Stimulated activated CD8-positive, alpha-beta memory T cell treated with anti-CD3 and anti-CD28 coated beads, Interleukin-2, amount 100 ng/mL, for 48 hours (primary cell): Measurements from ENCODE around the gene BRD3.
"Not testable (repeated sequence)": the region's sequence is repeated elsewhere in the genome, so short reads cannot be mapped to it uniquely, and the experiment has no call there.

Experiments used
- DNase-seq, 2 donors: peaks; one replicate each; pipeline ENCODE4 v3.0.0-alpha.2; 2020; ENCODE audit warnings: low read depth in 2 of 2

The BRD3 gene

GRCh38 chr9:133993635-133994253 lies 74.1 kb downstream of the BRD3 start:
- no peak for DNase-seq

- peak; percentile 67 to 70 for DNase-seq
These were observed 74.8 kb downstream of the BRD3 start for GRCh38 chr9:133992780-133993634.

DNA sequence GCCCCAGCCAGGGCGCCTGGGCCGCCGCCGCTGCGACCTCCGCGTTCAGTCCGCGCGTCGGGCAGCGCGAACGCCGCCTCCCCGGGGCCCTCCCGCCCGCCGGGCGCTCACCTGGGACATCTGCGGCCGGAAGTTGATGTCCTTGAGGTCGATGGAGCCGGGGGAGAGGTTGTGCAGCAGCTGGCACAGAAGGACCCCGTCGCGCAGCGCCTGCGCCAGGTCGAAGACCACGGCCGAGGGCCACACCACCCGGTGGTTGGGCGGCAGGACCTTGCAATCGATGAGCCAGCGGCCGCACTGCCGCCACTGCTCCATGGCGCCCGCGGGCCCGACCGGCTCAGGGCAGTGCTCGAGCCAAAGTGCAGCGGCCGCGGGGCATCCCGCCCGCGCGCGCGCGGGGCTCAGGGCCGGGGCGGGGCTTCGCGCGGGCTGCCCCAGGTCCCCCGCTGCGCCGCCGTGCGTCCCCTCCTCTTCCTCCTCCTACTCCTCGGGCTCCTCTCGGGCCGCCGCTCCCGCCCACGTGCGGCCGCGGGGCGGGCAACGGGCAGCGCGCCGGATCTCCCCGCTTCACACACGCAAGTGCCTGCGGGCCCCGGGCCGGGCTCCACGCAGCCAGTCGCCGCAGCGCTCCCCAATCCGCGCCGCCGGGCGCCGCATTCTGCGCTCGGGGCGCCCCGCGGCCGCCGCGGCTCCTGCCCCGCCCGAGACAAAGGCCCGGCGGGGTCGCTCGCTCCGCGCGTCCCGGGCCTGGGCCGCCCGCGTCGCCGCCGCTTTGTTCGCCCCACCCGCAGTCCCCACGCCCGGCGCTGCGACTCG lies 75.7 kb downstream of the BRD3 start, which contains the start of gene VAV2:
Gene VAV2, minus strand, starts transcription at position 361 of the 816 bp plus-strand sequence. Its CDS starts 46 bp downstream, at position 315.
- DNase-seq, result peak; percentile 26 to 32

GRCh38 chr9:133991214-133991921 lies 76.5 kb downstream of the BRD3 start:
- DNase-seq, result no peak

- no peak for DNase-seq
These were observed 77.2 kb downstream of the BRD3 start for GRCh38 chr9:133990366-133991213.

DNA sequence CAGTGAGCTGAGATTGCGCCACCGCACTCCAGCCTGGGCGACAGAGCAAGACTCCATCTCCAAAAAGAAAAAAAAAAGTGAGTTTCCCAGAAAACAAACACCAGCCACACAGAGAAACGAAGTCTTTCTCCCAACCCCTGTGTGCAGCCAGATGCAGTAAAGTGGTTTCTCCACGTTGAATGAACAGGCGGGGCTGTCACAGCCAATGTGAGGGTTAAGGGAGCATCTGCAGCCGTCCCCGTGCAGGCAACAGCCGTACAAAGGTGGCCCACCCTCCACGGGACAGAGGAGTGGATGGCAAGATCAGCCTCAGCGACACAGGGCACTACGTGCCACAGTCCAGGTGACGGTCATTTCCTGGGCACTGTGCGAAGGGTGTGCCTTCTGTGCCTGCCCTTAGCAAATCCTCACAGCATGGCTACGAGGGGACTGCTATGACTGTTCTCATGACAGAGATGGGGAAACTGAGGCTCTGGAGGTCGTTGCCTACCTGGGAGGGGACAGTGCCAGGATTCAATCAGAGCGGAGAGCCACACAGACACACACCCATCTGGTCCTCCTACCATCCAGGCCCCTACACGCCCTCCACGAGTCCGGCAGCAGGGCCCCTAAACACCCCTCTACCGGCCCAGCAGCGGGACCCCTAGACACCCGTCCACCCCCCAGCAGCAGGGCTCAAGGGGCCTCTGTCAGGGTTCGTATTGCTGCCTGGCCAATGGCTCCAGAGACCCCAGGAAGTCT lies 78.0 kb downstream of the BRD3 start:
- DNase-seq, result no peak

DNA sequence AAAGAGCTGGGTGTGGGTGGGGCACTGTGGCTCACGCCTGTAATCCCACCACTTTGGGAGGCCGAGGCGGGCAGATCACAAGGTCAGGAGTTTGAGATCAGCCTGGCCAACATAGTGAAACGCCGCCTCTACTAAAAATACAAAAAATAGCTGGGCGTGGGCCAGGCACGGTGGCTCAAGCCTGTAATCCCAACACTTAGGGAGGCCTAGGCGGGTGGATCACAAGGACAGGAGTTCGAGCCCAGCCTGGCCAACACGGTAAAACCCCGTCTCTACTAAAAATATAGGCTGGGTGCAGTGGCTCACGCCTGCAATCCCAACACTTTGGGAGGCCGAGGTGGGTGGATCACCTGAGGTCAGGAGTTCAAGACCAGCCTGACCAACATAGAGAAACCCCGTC lies 79.1 kb downstream of the BRD3 start:
- not testable (repeated sequence) for DNase-seq

- DNase-seq, result no peak
These were observed 79.7 kb downstream of the BRD3 start for GRCh38 chr9:133987946-133988665.

DNA sequence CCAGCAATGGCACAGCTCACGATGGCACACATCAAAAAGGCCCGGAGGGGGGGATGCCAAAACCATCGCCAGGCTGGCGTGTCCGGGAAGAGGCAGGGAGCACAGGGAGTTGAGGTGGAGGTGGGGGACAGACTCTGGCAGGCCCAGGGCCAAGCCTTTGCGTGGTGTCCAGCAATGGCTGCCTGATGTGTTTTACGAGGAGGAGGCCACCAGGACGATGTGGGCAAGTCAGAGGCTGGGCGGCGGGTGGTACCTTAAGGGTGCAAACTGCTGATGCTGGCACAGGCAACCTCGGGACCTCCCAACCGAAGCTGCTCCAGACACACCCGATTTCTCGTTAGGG lies 80.4 kb downstream of the BRD3 start:
- no peak for DNase-seq

- DNase-seq, result no peak
These were observed 80.9 kb downstream of the BRD3 start for GRCh38 chr9:133986774-133987445.

GRCh38 chr9:133986061-133986460 lies 81.8 kb downstream of the BRD3 start:
- DNase-seq, result no peak

DNA sequence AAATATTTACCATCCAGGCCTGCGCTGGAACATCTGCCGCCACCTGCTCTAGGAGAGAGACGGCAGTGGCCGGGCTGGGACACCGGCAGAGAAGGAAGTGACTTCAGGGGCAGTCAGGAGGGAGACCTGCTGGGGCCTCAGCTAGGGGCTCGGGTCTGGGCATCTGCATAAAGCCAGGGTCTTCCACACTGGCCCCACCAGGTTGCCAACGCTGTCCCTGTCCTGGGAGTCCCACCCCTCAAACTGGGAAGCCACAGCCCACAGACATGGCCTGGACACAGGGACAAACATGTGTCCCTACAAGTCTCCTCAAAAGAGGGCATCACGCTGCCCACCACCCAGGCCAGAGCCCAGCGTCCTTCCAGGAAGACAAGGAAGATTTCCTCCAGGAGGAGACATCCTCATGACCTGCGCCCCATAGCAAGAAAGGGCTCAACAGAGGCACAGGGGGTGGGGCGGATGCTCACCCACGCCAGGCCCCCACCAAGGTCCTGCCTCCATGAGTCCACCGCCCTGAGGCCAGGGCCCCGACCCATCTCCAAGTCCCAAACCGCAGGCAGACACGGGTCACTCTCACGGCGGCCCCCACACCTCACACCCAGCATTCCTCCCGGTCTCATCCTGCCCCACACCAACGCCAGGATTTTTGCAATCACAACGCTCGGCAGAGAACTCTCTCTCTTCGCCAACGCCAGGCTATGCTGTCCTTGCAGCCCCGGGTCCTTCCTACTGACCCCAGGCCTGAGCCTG lies 84.7 kb downstream of the BRD3 start:
- DNase-seq, result no peak

GRCh38 chr9:133981958-133982681 lies 85.7 kb downstream of the BRD3 start:
- no peak for DNase-seq

DNA sequence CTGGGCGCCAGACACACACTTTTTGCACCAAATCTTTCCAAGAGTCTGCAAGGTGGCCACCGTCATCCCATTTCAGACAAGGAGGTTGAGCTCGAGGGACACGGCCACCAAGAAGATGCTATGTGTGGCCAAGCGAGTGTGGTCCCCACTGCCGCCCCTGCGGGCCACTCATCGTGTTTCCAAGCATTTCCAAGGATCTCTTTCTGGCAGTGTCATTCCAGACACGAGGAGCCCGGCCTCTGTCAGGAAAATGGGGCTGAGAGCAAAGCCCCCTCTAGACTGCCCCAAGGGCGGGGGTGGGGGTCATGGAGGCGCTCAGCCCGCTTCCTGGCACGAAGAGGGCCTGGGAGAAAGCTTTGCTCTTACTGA lies 86.3 kb downstream of the BRD3 start:
- DNase-seq, result no peak

- no peak for DNase-seq
These were observed 86.8 kb downstream of the BRD3 start for GRCh38 chr9:133980864-133981588.
